ENCODE data around the gene LACTB. TPM values are rescaled to one million over a fixed set of nuclear protein-coding genes. Genes with fewer than 3 reads are reported as not detected.

The LACTB gene
- total and polyA plus RNA-seq, 2 of the 13 experiments (the other 11 are each of a cell fraction or from before 2014, with no cell fraction given) = 14.8 to 23.0 TPM

- TF ChIP-seq ZNF367 (CRISPR knock-in tag; IDR thresholded peaks at IDR 0.05; ENCODE audit: borderline replicate concordance) (peak; percentile 66; the same call in 1 of the 2 replicates), ASH2L (IDR thresholded peaks at IDR 0.05; ENCODE audit: insufficient read length, low read depth, low read length) (peak; percentile 52), KLF9 (CRISPR knock-in tag; IDR thresholded peaks at IDR 0.05; ENCODE audit: low read depth) (no peak; the same call in 1 of the 2 replicates), HDAC6 (IDR thresholded peaks at IDR 0.05; ENCODE audit: low read depth, low read length) (no peak), AKNA (CRISPR knock-in tag; IDR thresholded peaks at IDR 0.05; ENCODE audit: borderline replicate concordance) (peak; percentile 43; the same call in 1 of the 2 replicates), FOXC1 (CRISPR knock-in tag; IDR thresholded peaks at IDR 0.05; ENCODE audit: borderline replicate concordance) (peak; percentile 77; the same call in 1 of the 2 replicates), HOXA7 (CRISPR knock-in tag; IDR thresholded peaks at IDR 0.05) (no peak), ZMYM4 (CRISPR knock-in tag; IDR thresholded peaks at IDR 0.05) (peak; percentile 86), SALL2 (CRISPR knock-in tag; IDR thresholded peaks at IDR 0.05) (no peak; the same call in 1 of the 2 replicates), ZNF777 (CRISPR knock-in tag; IDR thresholded peaks at IDR 0.05) (peak; percentile 42), RNF219 (CRISPR knock-in tag; IDR thresholded peaks at IDR 0.05) (no peak), ZNF431 (CRISPR knock-in tag; IDR thresholded peaks at IDR 0.05; ENCODE audit: borderline replicate concordance, low read depth) (peak; percentile 68; the same call in 1 of the 2 replicates), GABPB1 (CRISPR knock-in tag; IDR thresholded peaks at IDR 0.05) (peak; percentile 96), CHD4 (IDR thresholded peaks at IDR 0.05; ENCODE audit: borderline replicate concordance, low read length) (no peak), NFIB (CRISPR knock-in tag; IDR thresholded peaks at IDR 0.05; ENCODE audit: borderline replicate concordance) (no peak), ZNF564 (CRISPR knock-in tag; IDR thresholded peaks at IDR 0.05) (no peak), BORCS8-MEF2B (CRISPR knock-in tag; IDR thresholded peaks at IDR 0.05) (peak; percentile 87), ZNF503 (CRISPR knock-in tag; IDR thresholded peaks at IDR 0.05) (peak; percentile 78), TERF1 (CRISPR knock-in tag; IDR thresholded peaks at IDR 0.05) (no peak)
These were observed 35.6 kb downstream of the LACTB start, which contains the start of gene RPS27L (continued) for GRCh38 chr15:63157118-63157843.

All from HepG2 (cell line).